Sigmoid colon (tissue), 7 donors: ENCODE measurements around the gene AQP5. TPM values are rescaled to one million over a fixed set of nuclear protein-coding genes. Genes with fewer than 3 reads are reported as not detected.

Source experiments
- DNase-seq: peaks from one replicate; pipeline ENCODE4 v3.0.0-alpha.2; 2019
- H3K27ac ChIP-seq, 4 donors: fragments of 200-600 bp; sonication (generic); one replicate each; pipeline ENCODE4 v1.5.1; 2016 to 2019; ENCODE audit warnings: mild to moderate bottlenecking in 1 of 4
- H3K27me3 ChIP-seq, 3 donors: fragments of 200-600 bp; sonication (generic); one replicate each; pipeline ENCODE4 v1.5.1; 2019; ENCODE audit warnings: mild to moderate bottlenecking in 1 of 3
- H3K36me3 ChIP-seq, 4 donors: fragments of 200-600 bp; sonication (generic); one replicate each; pipeline ENCODE4 v1.5.1; 2016 to 2019
- H3K4me1 ChIP-seq, 4 donors: fragments of 200-600 bp; sonication (generic); one replicate each; pipeline ENCODE4 v1.5.1; 2017 to 2019
- H3K4me3 ChIP-seq, 4 donors: fragments of 200-600 bp; sonication (generic); one replicate each; pipeline ENCODE4 v1.5.1; 2017 to 2019; ENCODE audit warnings: mild to moderate bottlenecking in 2 of 4, moderate library complexity in 1 of 4
- H3K9me3 ChIP-seq, 4 donors: fragments of 200-600 bp in 3 of 4; sonication (generic) in 3 of 4; one replicate each; pipeline versions ENCODE4 v1.5.1 to v1.6.1; 2013 to 2019
- CTCF ChIP-seq, 4 experiments: fragments of 450-650 bp in 3 of 4; fragments of 200-600 bp in 1 of 4; IDR thresholded peaks; one replicate each; pipeline ENCODE4 v1.5.1; 2016 to 2019; ENCODE audit warnings: antibody characterized with exemption in 4 of 4, mild to moderate bottlenecking in 3 of 4, moderate library complexity in 2 of 4
- EP300 ChIP-seq, 4 donors: sonication (generic); formaldehyde crosslinking; IDR thresholded peaks; one replicate each; pipeline ENCODE4 v1.6.1; 2017; ENCODE audit warnings: antibody characterized with exemption in 4 of 4
- POLR2A ChIP-seq, 2 donors: fragments of 450-650 bp; IDR thresholded peaks; one replicate each; pipeline ENCODE4 v1.6.1; 2016; ENCODE audit warnings: antibody characterized with exemption in 2 of 2, mild to moderate bottlenecking in 2 of 2, moderate library complexity in 2 of 2
- POLR2AphosphoS5 ChIP-seq, 4 donors: sonication (generic); formaldehyde crosslinking; IDR thresholded peaks; one replicate each; pipeline ENCODE4 v1.6.1; 2017; ENCODE audit warnings: antibody characterized with exemption in 4 of 4
- WGBS, 2 donors: extraction: QIAGEN DNeasy Blood & Tissue Kit; methylation state at CpG; one replicate each; pipeline ENCODE4 v1.1.7; 2013; 5-methylcytosine and 5-hydroxymethylcytosine counted together
- intact Hi-C: fragments of 100-400 bp; cut with DNase I; formaldehyde crosslinking; loops from one replicate; pipeline ENCODE4 v1.15.1; 2023
- polyA plus RNA-seq, 3 donors: library from polyadenylated mRNA; stranded (reverse); fragments of 200-250 nt; gene quantifications; one replicate each; pipeline ENCODE4 v1.2.3, GENCODE V29; 2013
- total RNA-seq, 4 donors: library from RNA; depleted of rRNA; stranded (reverse); fragments of >200 nt; gene quantifications; one replicate each; pipeline ENCODE4 v1.1.0, GENCODE V29; 2016
- donor health status: healthy with polysubstance abuse.
- donor health status: Bipolar disorder and iron deficiency.
- donor health status: healthy.

Gene AQP5
- total and polyA plus RNA-seq, 7 donors = 0.09 TPM; not detected in 6

- no peak overlapping the region for H3K4me3 ChIP-seq
- intact Hi-C loops = no loop called here
Observed at GRCh38 chr12:49953151-49953550, 8.5 kb upstream of the AQP5 start.

GRCh38 chr12:49953961-49954846, 7.5 kb upstream of the AQP5 start:
- H3K27ac ChIP-seq = no peak overlapping the region
- no peak for DNase-seq
- H3K27me3 ChIP-seq = peaks cover 23 to 59% (median 36%) of the 10 kb centered on the region in 3 donors
- H3K4me1 ChIP-seq = no peaks in the 10 kb centered on the region
- H3K4me3 ChIP-seq = no peak overlapping the region
- 76 to 88% methylated on average over 21 of the region's 21 CpGs for WGBS, 2 donors
- intact Hi-C loops = no loop called here
- H3K9me3 ChIP-seq = no peaks in the 10 kb centered on the region
- no peaks in the 10 kb centered on the region for H3K36me3 ChIP-seq
- TF ChIP-seq CTCF (IDR thresholded peaks at IDR 0.05) (no peak), EP300 (IDR thresholded peaks at IDR 0.05) (no peak), POLR2AphosphoS5 (IDR thresholded peaks at IDR 0.05) (no peak), POLR2A (IDR thresholded peaks at IDR 0.05) (no peak)

More at GRCh38 chr12:49953151-49953550, 8.5 kb upstream of the AQP5 start:
- Histone ChIP-seq H3K27ac (no peak overlapping the region), H3K9me3 (no peaks in the 10 kb centered on the region), H3K4me1 (no peaks in the 10 kb centered on the region), H3K27me3 (peaks cover 20 to 49% (median 26%) of the 10 kb centered on the region in 3 donors), H3K36me3 (no peaks in the 10 kb centered on the region)
- TF ChIP-seq CTCF (IDR thresholded peaks at IDR 0.05) = no peak
- TF ChIP-seq POLR2AphosphoS5 (IDR thresholded peaks at IDR 0.05) = no peak
- no peak for TF ChIP-seq POLR2A (IDR thresholded peaks at IDR 0.05)
- TF ChIP-seq EP300 (IDR thresholded peaks at IDR 0.05) = no peak
- WGBS, 2 donors = 81 to 88% methylated on average over 4 of the region's 4 CpGs
- no peak for DNase-seq

- intact Hi-C loops = no loop called here
- Histone ChIP-seq H3K27me3 (peaks cover 32 to 69% (median 46%) of the 10 kb centered on the region in 3 donors), H3K36me3 (no peaks in the 10 kb centered on the region), H3K27ac (no peak overlapping the region), H3K4me3 (no peak overlapping the region), H3K9me3 (no peaks in the 10 kb centered on the region), H3K4me1 (no peaks in the 10 kb centered on the region)
- no peak for DNase-seq
- TF ChIP-seq EP300 (IDR thresholded peaks at IDR 0.05) (no peak), POLR2A (IDR thresholded peaks at IDR 0.05) (no peak), POLR2AphosphoS5 (IDR thresholded peaks at IDR 0.05) (no peak), CTCF (IDR thresholded peaks at IDR 0.05) (no peak)
- 40 to 74% methylated on average over 53 of the region's 53 CpGs for WGBS, 2 donors
Observed at GRCh38 chr12:49954863-49955830, 6.5 kb upstream of the AQP5 start.

- H3K27me3 ChIP-seq = peaks cover 40 to 78% (median 55%) of the 10 kb centered on the region in 3 donors
- intact Hi-C loops = no loop called here
- H3K27ac ChIP-seq = no peak overlapping the region
- no peak for TF ChIP-seq POLR2A (IDR thresholded peaks at IDR 0.05)
- TF ChIP-seq EP300 (IDR thresholded peaks at IDR 0.05) = no peak
- no peak for TF ChIP-seq CTCF (IDR thresholded peaks at IDR 0.05)
- no peak for TF ChIP-seq POLR2AphosphoS5 (IDR thresholded peaks at IDR 0.05)
- no peak for DNase-seq
- H3K9me3 ChIP-seq = no peaks in the 10 kb centered on the region
- 47 to 74% methylated on average over 13 of the region's 13 CpGs for WGBS, 2 donors
- no peak overlapping the region for H3K4me3 ChIP-seq
- H3K4me1 ChIP-seq = peaks cover 0 to 3% (median 3%) of the 10 kb centered on the region in 4 donors
- H3K36me3 ChIP-seq = no peaks in the 10 kb centered on the region
Observed at GRCh38 chr12:49955899-49956662, 5.6 kb upstream of the AQP5 start.
